Measurements from ENCODE around the gene NR3C2.

Gene NR3C2

DNA sequence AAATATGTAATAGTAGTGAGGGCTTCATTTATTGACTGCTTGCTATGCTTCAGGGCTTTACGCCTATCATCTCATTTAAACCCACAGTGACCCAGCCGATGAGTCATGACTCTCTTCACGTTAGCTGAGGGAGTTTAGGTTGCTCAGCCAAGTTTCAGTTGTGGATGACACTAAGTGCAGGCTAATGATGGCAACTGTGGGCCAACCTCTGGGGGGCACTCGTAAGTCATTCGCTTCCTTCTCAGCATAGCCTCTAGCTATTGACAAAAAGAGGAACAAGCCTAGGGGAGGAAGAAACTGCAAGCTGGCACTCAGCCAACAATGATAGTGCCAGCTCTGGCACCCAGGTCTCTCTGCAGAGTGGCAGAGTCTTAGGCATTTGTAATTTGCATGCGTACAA lies 385.3 kb downstream of the NR3C2 start:
- no peak overlapping the region for H3K27ac ChIP-seq
- H3K79me2 ChIP-seq (ENCODE audit: insufficient read depth, low read depth): no peaks in the 10 kb centered on the region
- H3K4me3 ChIP-seq (IDR thresholded peaks at IDR 0.05; ENCODE audit: insufficient read depth, low read depth, low read length): no peak overlapping the region
- no peak overlapping the region for H3K4me2 ChIP-seq
- H3K9ac ChIP-seq: no peak overlapping the region
- H2AFZ ChIP-seq (ENCODE audit: low read depth): no peak overlapping the region
- no peaks in the 10 kb centered on the region for H3K36me3 ChIP-seq (ENCODE audit: insufficient read depth)
- H3K4me1 ChIP-seq (ENCODE audit: low read depth, poor library complexity, severe bottlenecking): peaks cover 24% of the 10 kb centered on the region
- no peaks in the 10 kb centered on the region for H3K27me3 ChIP-seq (ENCODE audit: insufficient read depth, low read depth)
- TF ChIP-seq CTCF (conservative IDR thresholded peaks at IDR 0.05; ENCODE audit: low read depth, low read length): no peak
- no peaks in the 10 kb centered on the region; the same call in none of the 2 replicates for H4K20me1 ChIP-seq (ENCODE audit: insufficient read depth)

DNA sequence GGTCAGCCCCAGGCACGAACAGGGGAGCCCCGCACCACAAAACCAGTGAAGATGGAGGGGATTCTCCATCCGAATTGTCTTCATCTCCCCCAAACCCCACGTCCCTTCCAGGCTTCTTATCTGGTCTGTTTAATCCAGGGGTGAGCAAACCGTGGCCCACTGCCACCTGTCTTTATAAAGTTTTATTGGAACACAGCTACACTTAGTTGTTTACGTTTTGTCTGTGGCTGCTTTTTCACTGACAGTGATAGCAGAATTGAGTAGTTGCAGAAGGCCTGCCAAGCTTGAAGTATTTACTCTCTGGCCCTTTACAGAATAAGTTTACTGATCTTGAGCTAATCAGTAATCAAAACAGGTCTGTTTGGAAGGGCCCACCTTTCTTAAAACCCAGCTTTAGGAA lies 386.4 kb downstream of the NR3C2 start:
- Histone ChIP-seq H3K79me2 (ENCODE audit: insufficient read depth, low read depth) (no peaks in the 10 kb centered on the region), H3K4me1 (ENCODE audit: low read depth, poor library complexity, severe bottlenecking) (peaks cover 24% of the 10 kb centered on the region), H4K20me1 (ENCODE audit: insufficient read depth) (no peaks in the 10 kb centered on the region; the same call in none of the 2 replicates), H3K27me3 (ENCODE audit: insufficient read depth, low read depth) (no peaks in the 10 kb centered on the region), H3K27ac (no peak overlapping the region), H2AFZ (ENCODE audit: low read depth) (no peak overlapping the region), H3K4me2 (no peak overlapping the region), H3K4me3 (IDR thresholded peaks at IDR 0.05; ENCODE audit: insufficient read depth, low read depth, low read length) (no peak overlapping the region), H3K9ac (no peak overlapping the region), H3K36me3 (ENCODE audit: insufficient read depth) (no peaks in the 10 kb centered on the region)
- TF ChIP-seq CTCF (conservative IDR thresholded peaks at IDR 0.05; ENCODE audit: low read depth, low read length): no peak

GRCh38 chr4:148054275-148054674 lies 387.9 kb downstream of the NR3C2 start:
- no peak overlapping the region for H2AFZ ChIP-seq (ENCODE audit: low read depth)
- no peak overlapping the region for H3K4me2 ChIP-seq
- H4K20me1 ChIP-seq (ENCODE audit: insufficient read depth): no peaks in the 10 kb centered on the region; the same call in none of the 2 replicates
- TF ChIP-seq CTCF (conservative IDR thresholded peaks at IDR 0.05; ENCODE audit: low read depth, low read length): no peak
- no peaks in the 10 kb centered on the region for H3K79me2 ChIP-seq (ENCODE audit: insufficient read depth, low read depth)
- no peak overlapping the region for H3K4me3 ChIP-seq (IDR thresholded peaks at IDR 0.05; ENCODE audit: insufficient read depth, low read depth, low read length)
- no peak overlapping the region for H3K9ac ChIP-seq
- no peaks in the 10 kb centered on the region for H3K36me3 ChIP-seq (ENCODE audit: insufficient read depth)
- H3K27me3 ChIP-seq (ENCODE audit: insufficient read depth, low read depth): no peaks in the 10 kb centered on the region
- no peak overlapping the region for H3K27ac ChIP-seq
- peaks cover 24% of the 10 kb centered on the region for H3K4me1 ChIP-seq (ENCODE audit: low read depth, poor library complexity, severe bottlenecking)

DNA sequence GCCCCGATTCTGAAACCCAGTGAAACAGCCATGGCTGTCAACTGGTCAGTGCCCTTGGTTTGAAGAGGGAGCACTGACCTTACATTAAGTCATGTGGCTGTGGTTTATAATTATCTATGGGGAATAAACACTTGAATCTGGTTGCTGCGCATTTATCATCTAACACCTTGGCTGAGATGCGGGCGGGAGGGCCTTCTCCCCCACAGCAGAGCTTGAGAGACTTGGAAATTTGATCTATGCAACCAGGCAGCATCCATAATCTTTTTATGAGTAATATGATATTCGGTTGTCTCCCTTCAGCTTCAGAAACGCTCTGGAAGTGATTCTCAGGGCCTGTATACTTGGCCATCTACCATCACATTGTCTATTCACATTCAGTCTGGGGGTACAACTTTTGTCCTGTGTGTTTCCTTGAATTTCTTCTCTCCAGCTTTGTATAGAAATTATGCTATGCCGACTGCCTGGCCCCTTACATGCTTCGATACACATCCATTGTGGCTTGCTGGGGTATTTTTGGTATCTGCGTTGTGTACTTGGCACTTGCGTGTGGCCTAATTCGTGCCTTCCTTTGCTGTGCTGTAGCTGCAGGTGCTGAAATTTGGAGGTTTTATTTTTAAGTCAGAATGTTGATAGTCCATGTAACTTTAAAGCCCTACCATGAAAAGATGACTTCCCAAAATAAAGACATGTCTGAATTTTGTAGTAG lies 388.8 kb downstream of the NR3C2 start:
- TF ChIP-seq CTCF (conservative IDR thresholded peaks at IDR 0.05; ENCODE audit: low read depth, low read length): no peak
- H3K27ac ChIP-seq: no peak overlapping the region
- H3K27me3 ChIP-seq (ENCODE audit: insufficient read depth, low read depth): no peaks in the 10 kb centered on the region
- H3K4me1 ChIP-seq (ENCODE audit: low read depth, poor library complexity, severe bottlenecking): peaks cover 24% of the 10 kb centered on the region
- H2AFZ ChIP-seq (ENCODE audit: low read depth): no peak overlapping the region
- no peak overlapping the region for H3K9ac ChIP-seq
- H4K20me1 ChIP-seq (ENCODE audit: insufficient read depth): no peaks in the 10 kb centered on the region; the same call in none of the 2 replicates
- no peaks in the 10 kb centered on the region for H3K79me2 ChIP-seq (ENCODE audit: insufficient read depth, low read depth)
- no peak overlapping the region for H3K4me3 ChIP-seq (IDR thresholded peaks at IDR 0.05; ENCODE audit: insufficient read depth, low read depth, low read length)
- no peak overlapping the region for H3K4me2 ChIP-seq
- H3K36me3 ChIP-seq (ENCODE audit: insufficient read depth): no peaks in the 10 kb centered on the region

Data from KMS-11 (cell line).